ENCODE data around the gene GEMIN5. TPM values are rescaled to one million over a fixed set of nuclear protein-coding genes. Genes with fewer than 3 reads are reported as not detected.

Gene GEMIN5
- total and polyA plus RNA-seq, 2 of the 4 experiments (the other 2 are of a cell fraction): 9.0 to 31.5 TPM

DNA sequence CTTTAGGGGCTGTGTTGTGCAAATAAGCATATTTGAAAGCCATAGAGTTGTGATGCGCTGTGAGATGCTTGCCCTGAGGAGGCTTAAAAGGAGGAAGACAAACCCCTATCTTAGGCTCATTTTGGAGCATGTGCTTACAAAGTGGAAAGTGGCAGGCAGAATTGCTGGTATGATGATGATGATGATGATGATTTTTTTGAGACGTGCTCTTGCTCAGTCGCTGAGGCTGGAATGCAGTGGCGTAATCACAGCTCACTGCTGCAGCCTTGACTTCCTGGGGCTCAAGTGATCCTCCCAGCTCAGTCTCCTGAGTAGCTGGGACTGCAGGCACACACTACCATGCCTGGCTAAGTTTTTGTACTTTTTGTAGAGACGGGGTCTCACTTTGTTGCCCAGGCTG lies 77.9 kb downstream of the GEMIN5 start:
- peak overlapping the region; percentile 75 for H3K27ac ChIP-seq (ENCODE audit: insufficient read depth, low read length)
- peak overlapping the region; percentile 42; the same call in 1 of the 2 replicates for H3K4ac ChIP-seq (ENCODE audit: low read depth, low read length)
- peaks cover 20% of the 10 kb centered on the region for H4K20me1 ChIP-seq (ENCODE audit: insufficient read depth, low read length)
- dilution Hi-C loops (cut with HindIII; ENCODE audit: low sequenced_read_pairs, unreplicated experiment): no loop called here
- peak overlapping the region; percentile 94 for H3K9ac ChIP-seq (ENCODE audit: low read depth, low read length)
- H3K4me2 ChIP-seq (ENCODE audit: low read depth, low read length): peak overlapping the region; percentile 85
- peak overlapping the region; percentile 51 for H3K14ac ChIP-seq (replicated peaks; ENCODE audit: low read depth, low read length)
- H3K9me1 ChIP-seq (ENCODE audit: insufficient read depth, low read length): no peaks in the 10 kb centered on the region
- no peak overlapping the region for H2BK120ac ChIP-seq (ENCODE audit: low read depth, low read length)
- CTCF ChIA-PET: interaction anchor here (0.6 kb wide), 1 partner anchor 21 kb away, joined by 3 read pairs; no protein-coding TSS in a partner anchor
- no peak overlapping the region for H2BK20ac ChIP-seq (ENCODE audit: low read depth, low read length)
- H4K5ac ChIP-seq (ENCODE audit: low read depth, low read length): peak overlapping the region; percentile 11; the same call in 1 of the 2 replicates
- DNase-seq (peak; percentile 77), ATAC-seq (ENCODE audit: low read depth) (no peak; the same call in 1 of the 2 replicates)
- no TSS peak for BruUV-seq (replicated peaks)
- in situ Hi-C loops (cut with MboI; ENCODE audit: low sequenced_read_pairs): no loop called here
- H3K9me3 ChIP-seq (ENCODE audit: control insufficient read depth, insufficient read depth, low read length): no peaks in the 10 kb centered on the region
- 21% methylated on average over 3 of the region's 5 CpGs; no CpG with 5 or more reads in 1 of the 2 experiments for WGBS, 2 experiments (ENCODE audit: extremely low coverage in 2 of 2, insufficient read length in 1 of 2)
- intact Hi-C loops (cut with micrococcal nuclease): loop anchor here (2.0 kb wide), 1 partner anchor 209 kb away; no protein-coding TSS in a partner anchor
- H3K23ac ChIP-seq (ENCODE audit: low read depth, low read length): peak overlapping the region; percentile 77
- H3K56ac ChIP-seq (ENCODE audit: extremely low read depth, insufficient read depth, low read length): peak overlapping the region; percentile 55; the same call in 1 of the 2 replicates
- POLR2A ChIA-PET (ENCODE audit: unreplicated experiment): no interaction called here
- H3K79me1 ChIP-seq (ENCODE audit: low read depth in 1 of 2, low read length in 2 of 2): peaks cover 8 to 38% of the 10 kb centered on the region in 2 experiments
- peak overlapping the region; percentile 61 for H3K4me3 ChIP-seq (ENCODE audit: insufficient read depth, low read depth, low read length)
- peak overlapping the region; percentile 48; the same call in 1 of the 2 replicates for H2AK5ac ChIP-seq (ENCODE audit: low read depth, low read length)
- H3K27me3 ChIP-seq (ENCODE audit: control insufficient read depth, insufficient read depth, low read length): no peaks in the 10 kb centered on the region
- H4K91ac ChIP-seq (ENCODE audit: insufficient read depth, low read depth, low read length): 0 out of 2 replicates have a peak overlapping the region, but pooled peaks have one; percentile 24
- peaks cover 7% of the 10 kb centered on the region for H3K36me3 ChIP-seq (ENCODE audit: control insufficient read depth, insufficient read depth, low read length)
- H2AK9ac ChIP-seq (replicated peaks; ENCODE audit: low read depth, low read length, poor library complexity): peak overlapping the region; percentile 76
- H3K18ac ChIP-seq (ENCODE audit: low read depth, low read length): peak overlapping the region; percentile 10; the same call in 1 of the 2 replicates
- peak overlapping the region in 1 of 2 experiments; percentile 36; a peak in 1 of 4 replicates for H4K8ac ChIP-seq (ENCODE audit: low read depth in 2 of 2, low read length in 2 of 2)
- no peak overlapping the region for H2BK15ac ChIP-seq (ENCODE audit: low read depth, low read length)
- TF ChIP-seq MAZ (IDR thresholded peaks at IDR 0.05; ENCODE audit: borderline replicate concordance, low read depth, low read length) (no peak), SMC3 (IDR thresholded peaks at IDR 0.05; ENCODE audit: low read depth, low read length) (no peak), RFX5 (IDR thresholded peaks at IDR 0.05; ENCODE audit: low read depth, low read length) (no peak), BHLHE40 (IDR thresholded peaks at IDR 0.05; ENCODE audit: low read depth, low read length) (no peak), NFE2L2 (IDR thresholded peaks at IDR 0.05; ENCODE audit: low read depth, low read length) (no peak), CEBPB (IDR thresholded peaks at IDR 0.05; ENCODE audit: low read depth, low read length) (peak; percentile 95), POLR2A (IDR thresholded peaks at IDR 0.05; ENCODE audit: low read depth, low read length) (no peak), CTCF (conservative IDR thresholded peaks at IDR 0.05; ENCODE audit: low read depth, low read length) (no peak), MXI1 (IDR thresholded peaks at IDR 0.05; ENCODE audit: borderline replicate concordance, low read depth, low read length) (peak; percentile 40; the same call in 1 of the 2 replicates), RCOR1 (IDR thresholded peaks at IDR 0.05; ENCODE audit: insufficient replicate concordance, low read length) (no peak), RAD21 (IDR thresholded peaks at IDR 0.05; ENCODE audit: low read length) (no peak)
- peak overlapping the region; percentile 74 for H2BK5ac ChIP-seq (ENCODE audit: low read depth, low read length, poor library complexity, severe bottlenecking)
- H3K4me1 ChIP-seq (ENCODE audit: control insufficient read depth, insufficient read depth, low read length): peaks cover 1% of the 10 kb centered on the region; the same call in 1 of the 2 replicates
- H2AFZ ChIP-seq (replicated peaks; ENCODE audit: low read length, poor library complexity): no peak overlapping the region

All from IMR-90 (cell line).